Osteocyte (in vitro differentiated cells): ENCODE data around the gene GNB5. TPM values are rescaled to one million over a fixed set of nuclear protein-coding genes. Genes with fewer than 3 reads are reported as not detected.

Experiments used
- DNase-seq: peaks from one replicate; pipeline ENCODE4 v3.0.0; 2021; ENCODE audit warnings: mixed read lengths; ENCODE audit not compliant: unreplicated experiment; ENCODE audit errors: extremely low spot score
- H3K27ac Mint-ChIP-seq: one replicate; pipeline ENCODE4 v1.8.0; 2021; ENCODE audit warnings: mild to moderate bottlenecking, mixed read lengths; ENCODE audit not compliant: unreplicated experiment
- H3K27me3 Mint-ChIP-seq: one replicate; pipeline ENCODE4 v1.8.0; 2021; ENCODE audit warnings: mixed read lengths; ENCODE audit not compliant: unreplicated experiment
- H3K36me3 Mint-ChIP-seq: one replicate; pipeline ENCODE4 v1.8.0; 2021; ENCODE audit warnings: mixed read lengths; ENCODE audit not compliant: unreplicated experiment
- H3K4me1 Mint-ChIP-seq: one replicate; pipeline ENCODE4 v1.8.0; 2021; ENCODE audit warnings: mixed read lengths; ENCODE audit not compliant: unreplicated experiment
- H3K4me3 Mint-ChIP-seq: one replicate; pipeline ENCODE4 v1.8.0; 2021; ENCODE audit warnings: mild to moderate bottlenecking, moderate library complexity, mixed read lengths; ENCODE audit not compliant: unreplicated experiment
- H3K9me3 Mint-ChIP-seq: one replicate; pipeline ENCODE4 v1.8.0; 2021; ENCODE audit warnings: mixed read lengths; ENCODE audit not compliant: unreplicated experiment
- total RNA-seq: library from RNA; stranded (reverse); gene quantifications from 2 replicates; pipeline ENCODE4 v1.2.1, GENCODE V29; 2021
- TF ChIP-seq, protein P1 (sequence below): fragments of 200-600 bp; sonication (generic); IDR thresholded peaks from 2 replicates; pipeline ENCODE4 v1.5.0; 2021; ENCODE audit warnings: antibody characterized with exemption, mild to moderate bottlenecking, moderate library complexity

The GNB5 gene
- total RNA-seq, 1 donor from 2014 or later = 34.0 TPM

GRCh38 chr15:52094811-52095584, 96.2 kb downstream of the GNB5 start:
- Mint-ChIP-seq H3K4me3 (no peak overlapping the region), H3K27ac (peak overlapping the region; percentile 85), H3K36me3 (peaks cover 1% of the 10 kb centered on the region), H3K9me3 (peaks cover 9% of the 10 kb centered on the region), H3K4me1 (peaks cover 38% of the 10 kb centered on the region), H3K27me3 (no peaks in the 10 kb centered on the region)
- no peak for DNase-seq
- TF ChIP-seq, protein P1, sequence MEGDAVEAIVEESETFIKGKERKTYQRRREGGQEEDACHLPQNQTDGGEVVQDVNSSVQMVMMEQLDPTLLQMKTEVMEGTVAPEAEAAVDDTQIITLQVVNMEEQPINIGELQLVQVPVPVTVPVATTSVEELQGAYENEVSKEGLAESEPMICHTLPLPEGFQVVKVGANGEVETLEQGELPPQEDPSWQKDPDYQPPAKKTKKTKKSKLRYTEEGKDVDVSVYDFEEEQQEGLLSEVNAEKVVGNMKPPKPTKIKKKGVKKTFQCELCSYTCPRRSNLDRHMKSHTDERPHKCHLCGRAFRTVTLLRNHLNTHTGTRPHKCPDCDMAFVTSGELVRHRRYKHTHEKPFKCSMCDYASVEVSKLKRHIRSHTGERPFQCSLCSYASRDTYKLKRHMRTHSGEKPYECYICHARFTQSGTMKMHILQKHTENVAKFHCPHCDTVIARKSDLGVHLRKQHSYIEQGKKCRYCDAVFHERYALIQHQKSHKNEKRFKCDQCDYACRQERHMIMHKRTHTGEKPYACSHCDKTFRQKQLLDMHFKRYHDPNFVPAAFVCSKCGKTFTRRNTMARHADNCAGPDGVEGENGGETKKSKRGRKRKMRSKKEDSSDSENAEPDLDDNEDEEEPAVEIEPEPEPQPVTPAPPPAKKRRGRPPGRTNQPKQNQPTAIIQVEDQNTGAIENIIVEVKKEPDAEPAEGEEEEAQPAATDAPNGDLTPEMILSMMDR = no peak

- H3K27ac Mint-ChIP-seq = peak overlapping the region; percentile 85
- TF ChIP-seq, protein P1 = no peak
Measured at GRCh38 chr15:52093539-52094510, 97.4 kb downstream of the GNB5 start.

DNA sequence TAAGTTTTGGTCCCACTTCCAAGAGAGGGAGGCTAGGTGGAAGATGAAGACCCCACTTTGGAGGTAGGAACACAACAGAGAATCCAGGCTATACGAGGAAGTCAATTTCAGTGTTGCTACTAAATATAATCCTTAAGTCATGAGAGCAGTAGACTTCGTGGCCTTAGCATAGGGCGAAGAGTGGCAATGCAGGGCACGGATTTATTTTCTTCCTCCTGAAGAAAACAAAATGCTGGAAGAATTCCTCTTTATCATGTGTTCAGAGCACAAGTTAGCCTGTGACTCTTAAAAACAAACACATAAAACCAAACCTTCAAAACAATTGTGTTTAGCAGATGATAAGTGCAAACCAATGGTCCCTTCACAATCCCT, 98.0 kb downstream of the GNB5 start:
- TF ChIP-seq, protein P1 = no peak
- Mint-ChIP-seq H3K4me1 (peaks cover 38% of the 10 kb centered on the region), H3K27ac (peak overlapping the region; percentile 85), H3K4me3 (no peak overlapping the region), H3K9me3 (peaks cover 17% of the 10 kb centered on the region), H3K36me3 (peaks cover 3% of the 10 kb centered on the region), H3K27me3 (no peaks in the 10 kb centered on the region)
- no peak for DNase-seq

More at GRCh38 chr15:52093539-52094510, 97.4 kb downstream of the GNB5 start:
- no peak overlapping the region for H3K4me3 Mint-ChIP-seq
- no peak for DNase-seq
- no peaks in the 10 kb centered on the region for H3K27me3 Mint-ChIP-seq
- H3K9me3 Mint-ChIP-seq = peaks cover 17% of the 10 kb centered on the region
- peaks cover 3% of the 10 kb centered on the region for H3K36me3 Mint-ChIP-seq
- H3K4me1 Mint-ChIP-seq = peaks cover 38% of the 10 kb centered on the region

DNA sequence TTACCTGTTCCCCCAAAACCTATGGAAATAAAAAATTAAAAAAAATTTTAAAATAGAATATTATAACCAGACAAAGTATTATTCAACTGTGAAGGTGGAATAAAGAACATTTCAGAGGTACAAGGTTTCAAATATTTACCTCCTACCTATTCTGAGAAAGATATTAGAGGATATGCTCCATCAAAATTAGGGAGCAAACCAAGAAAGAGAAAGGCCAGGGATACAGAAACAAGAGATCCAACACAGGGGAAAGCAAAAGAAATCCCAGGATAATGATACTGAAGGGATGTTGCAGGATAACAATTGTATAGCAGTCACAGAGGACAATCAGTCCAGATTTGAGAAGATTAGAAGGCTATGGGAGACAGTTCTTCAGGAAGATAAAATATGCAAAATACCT, 101.0 kb downstream of the GNB5 start:
- Mint-ChIP-seq H3K36me3 (peaks cover 3% of the 10 kb centered on the region), H3K4me3 (no peak overlapping the region), H3K27me3 (no peaks in the 10 kb centered on the region), H3K4me1 (peaks cover 24% of the 10 kb centered on the region), H3K9me3 (peaks cover 12% of the 10 kb centered on the region), H3K27ac (no peak overlapping the region)
- TF ChIP-seq, protein P1 = no peak
- DNase-seq = no peak
